K562 (cell line): ENCODE data around the gene ESPN. TPM values are rescaled to one million over a fixed set of nuclear protein-coding genes. Genes with fewer than 3 reads are reported as not detected.
"Not testable (repeated sequence)": the region's sequence is repeated elsewhere in the genome, so short reads cannot be mapped to it uniquely, and the experiment has no call there.

Source experiments
- ATAC-seq: fragments of 200-7000 bp; cut with Tn5 transposase; 3 replicates; pipeline ENCODE4 v1.9.1; 2020; ENCODE audit warnings: moderate library complexity
- BruUV-seq: library from RNA; stranded (reverse); fragments of 400-500 nt; replicated peaks from 2 replicates; lab custom pipeline; 2021; lab: Mats Ljungman, UMichigan
- CTCF ChIA-PET: fragments of 300-600 bp; formaldehyde crosslinking; extraction: SDS; loops from one replicate; lab custom pipeline; 2021; ENCODE audit warnings: low intra/inter-chr PET ratio; lab: Yijun Ruan, JAX
- POLR2A ChIA-PET: fragments of 300-600, 350-650 bp; sonication (Branson Sonifier 250); formaldehyde crosslinking; extraction: SDS; loops from one replicate; lab custom pipeline; 2021; ENCODE audit warnings: antibody characterized with exemption, inconsistent platforms; lab: Yijun Ruan, JAX
- DNase-seq, 4 experiments: peaks; one replicate each; pipeline versions ENCODE4 v3.0.0 to v3.0.0-alpha.2; 2011 to 2018; ENCODE audit warnings: low spot score in 3 of 4, mixed read lengths in 3 of 4; ENCODE audit errors: extremely low read depth in 1 of 4
- FAIRE-seq: peaks from 2 replicates; lab custom pipeline; 2011; peaks lifted over from hg19 to GRCh38; lab: Jason Lieb, UNC
- H2AFZ ChIP-seq: 2 replicates; pipeline ENCODE4 v1.6.0; 2011; ENCODE audit warnings: low read depth, low read length, control low read depth, inconsistent platforms
- H3K27ac ChIP-seq: fragments of 200-600 bp; 3 replicates; pipeline ENCODE4 v1.8.0; 2011; ENCODE audit warnings: low read depth, mild to moderate bottlenecking, control low read depth, inconsistent platforms, low read length, moderate library complexity, mixed read lengths; ENCODE audit errors: extremely low read depth
- H3K27me3 ChIP-seq, 2 experiments: fragments of 300-600 bp in 1 of 2; 2 replicates in 1 of 2; 3 replicates in 1 of 2; pipeline versions ENCODE4 v1.6.0 to v1.8.0; 2011; ENCODE audit warnings: inconsistent platforms in 2 of 2, low read length in 2 of 2, mild to moderate bottlenecking in 1 of 2, mixed read lengths in 1 of 2, moderate library complexity in 1 of 2; ENCODE audit not compliant: control insufficient read depth in 2 of 2, insufficient read depth in 2 of 2
- H3K36me3 ChIP-seq: fragments of 300-600 bp; 3 replicates; pipeline ENCODE4 v1.8.0; 2011; ENCODE audit warnings: mild to moderate bottlenecking, low read length, inconsistent platforms; ENCODE audit not compliant: control insufficient read depth, insufficient read depth
- H3K4me1 ChIP-seq, 2 experiments: fragments of 200-600 bp in 1 of 2; replicated peaks in 1 of 2; 2 replicates in 1 of 2; 3 replicates in 1 of 2; pipeline versions ENCODE4 v1.5.1 to v1.8.0; 2011; ENCODE audit warnings: inconsistent platforms in 2 of 2, low read length in 2 of 2, mild to moderate bottlenecking in 1 of 2, mixed read lengths in 1 of 2, moderate library complexity in 1 of 2; ENCODE audit not compliant: control insufficient read depth in 2 of 2, insufficient read depth in 2 of 2
- H3K4me2 ChIP-seq: 2 replicates; pipeline ENCODE4 v1.6.1; 2011; ENCODE audit warnings: low read length, control low read depth, inconsistent platforms, mixed read lengths; ENCODE audit not compliant: insufficient read depth
- H3K4me3 ChIP-seq: fragments of 200-600 bp; sonication (generic), shearing (Covaris generic); 2 replicates; pipeline ENCODE4 v1.5.1; 2016; ENCODE audit warnings: control low read depth, inconsistent platforms
- H3K79me2 ChIP-seq: fragments of 200-600 bp; 3 replicates; pipeline ENCODE4 v1.8.0; 2011; ENCODE audit warnings: low read length, inconsistent platforms; ENCODE audit not compliant: control insufficient read depth, insufficient read depth
- H3K9ac ChIP-seq, 2 experiments: 2 replicates each; pipeline versions ENCODE4 v1.6.0 to v1.6.1; 2011; ENCODE audit warnings: low read depth in 2 of 2, low read length in 2 of 2, control low read depth in 1 of 2, inconsistent platforms in 1 of 2, mild to moderate bottlenecking in 1 of 2, mixed read lengths in 1 of 2; ENCODE audit not compliant: insufficient read depth in 1 of 2
- H3K9me1 ChIP-seq: one replicate; pipeline ENCODE4 v1.6.0; 2011; ENCODE audit warnings: inconsistent platforms, mild to moderate bottlenecking, low read length, moderate library complexity; ENCODE audit not compliant: control insufficient read depth, insufficient read depth
- H3K9me3 ChIP-seq: replicated peaks from 2 replicates; pipeline ENCODE4 v1.5.1; 2011; ENCODE audit warnings: low read depth, low read length, inconsistent platforms; ENCODE audit not compliant: control insufficient read depth, insufficient read depth
- H4K20me1 ChIP-seq: replicated peaks from 2 replicates; pipeline ENCODE4 v1.6.1; 2011; ENCODE audit warnings: low read length, inconsistent platforms, mixed read lengths; ENCODE audit not compliant: control insufficient read depth, insufficient read depth
- CREB1 ChIP-seq, 2 experiments: sonication (generic) in 1 of 2; formaldehyde crosslinking in 1 of 2; IDR thresholded peaks; 2 replicates each; pipeline versions ENCODE4 v1.6.1 to v1.8.0; 2012 to 2022; ENCODE audit warnings: inconsistent platforms in 1 of 2, mild to moderate bottlenecking in 1 of 2, missing genetic modification reagents in 1 of 2, moderate library complexity in 1 of 2
- NFIC ChIP-seq: fragments of 450-650 bp; IDR thresholded peaks from 2 replicates; pipeline ENCODE4 v1.6.1; 2017; ENCODE audit warnings: mild to moderate bottlenecking, inconsistent platforms
- WGBS: fragments of 100-300 bp; shearing (Covaris generic); methylation state at CpG from one replicate; pipeline ENCODE4 v1.1.6; 2016; ENCODE audit warnings: low coverage, mixed read lengths; ENCODE audit not compliant: insufficient coverage; ENCODE audit errors: missing lambda C conversion rate; 5-methylcytosine and 5-hydroxymethylcytosine counted together
- in situ Hi-C: fragments of 300-500 bp; cut with MboI; formaldehyde crosslinking; loops from 4 replicates; pipeline ENCODE4 v1.15.0; 2018; ENCODE audit warnings: inconsistent platforms, mixed read lengths
- intact Hi-C: fragments of 100-400 bp; cut with micrococcal nuclease; formaldehyde crosslinking; loops from 2 replicates; pipeline ENCODE4 v1.14.2; 2022
- polyA plus RNA-seq, 8 experiments: library from polyadenylated mRNA; depleted of rRNA in 4 of 8; stranded (reverse) in 5 of 8; unstranded in 3 of 8; fragments of >200 nt; fragmentation: Nextera tagmentation in 2 of 8; fragmentation: Illumina TruSeq in 1 of 8; extraction: Ambion mirVana in 2 of 8; extraction: Trizol in 1 of 8; gene quantifications; 2 replicates each; pipeline versions ENCODE4 v1.2.1 to v1.2.3, GENCODE V29; 2011 to 2014; ENCODE audit warnings: inconsistent platforms in 1 of 8, missing spikeins in 1 of 8
- total RNA-seq, 7 experiments: library from RNA; depleted of rRNA in 6 of 7; stranded (reverse); fragments of >200 nt in 6 of 7; fragmentation: Illumina TruSeq in 2 of 7; extraction: Trizol in 2 of 7; gene quantifications; 2 replicates each; pipeline versions ENCODE4 v1.2.1 to v1.2.3, GENCODE V29; 2011 to 2021; ENCODE audit warnings: low replicate concordance in 1 of 7

Gene ESPN
- total and polyA plus RNA-seq, 9 of the 15 experiments (the other 6 are each of a cell fraction or from before 2014, with no cell fraction given): 0.07 to 1.2 (median 0.45) TPM; not detected in 3

DNA sequence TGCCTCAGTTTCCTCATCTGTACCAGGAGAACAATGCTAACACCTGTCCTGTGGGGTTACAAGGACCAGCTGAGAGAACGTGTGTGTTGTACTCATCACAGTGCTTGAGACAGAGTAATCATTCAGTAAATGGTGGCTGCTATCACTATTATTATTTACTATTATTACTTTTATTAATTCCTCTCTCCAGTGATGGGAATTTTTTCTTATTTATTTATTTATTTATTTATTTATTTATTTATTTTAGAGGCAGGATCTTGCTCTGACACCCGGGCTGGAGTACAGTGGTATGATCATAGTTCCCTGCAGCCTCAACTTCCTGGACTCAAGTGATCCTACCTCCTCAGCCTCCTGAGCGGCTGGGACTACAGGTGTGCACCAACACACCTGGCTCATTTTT is 11.7 kb downstream of the ESPN start:
- not testable (repeated sequence) for FAIRE-seq

DNA sequence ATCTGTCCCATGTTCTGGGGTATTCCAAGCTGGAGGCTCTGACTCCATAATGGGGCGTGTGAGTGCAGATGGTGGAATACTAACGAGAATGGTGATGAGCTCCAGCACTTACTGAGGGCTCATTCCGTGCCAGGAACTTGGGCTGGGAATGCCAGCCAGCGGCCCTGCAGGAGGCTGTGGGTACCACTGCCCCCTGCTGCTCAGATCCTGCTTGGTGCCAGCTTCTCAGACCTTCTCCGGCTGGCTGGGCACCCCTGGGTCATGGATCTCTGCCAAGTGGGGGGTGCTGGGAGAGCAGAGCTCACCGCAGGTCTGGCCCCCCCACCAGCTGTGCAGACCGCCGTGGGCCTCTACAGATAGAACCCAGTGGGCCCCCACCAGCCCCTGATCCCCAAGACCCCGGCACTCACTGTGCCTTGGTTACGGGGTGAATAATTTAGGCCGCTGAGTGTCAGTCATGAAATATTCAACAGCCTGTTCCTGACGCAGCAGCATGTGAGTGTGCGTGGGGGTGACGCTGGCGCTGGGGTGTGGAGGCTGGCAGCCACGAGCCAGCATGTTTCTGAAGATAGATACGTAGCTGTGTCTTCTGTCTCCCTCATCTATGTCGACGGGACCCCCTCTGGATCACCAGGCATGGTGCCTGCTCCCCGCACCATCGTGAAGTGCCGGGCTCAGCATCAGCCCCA is 12.6 kb downstream of the ESPN start:
- FAIRE-seq; in situ Hi-C loops; H3K4me2 ChIP-seq; H3K4me3 ChIP-seq; H3K36me3 ChIP-seq; ATAC-seq; DNase-seq; BruUV-seq; H3K9me3 ChIP-seq; H3K9me1 ChIP-seq; H3K27ac ChIP-seq; H2AFZ ChIP-seq; H3K79me2 ChIP-seq; TF ChIP-seq CREB1 (IDR thresholded peaks at IDR 0.05): not testable (repeated sequence)
- H3K27me3 ChIP-seq: peaks cover 6 to 47% of the 10 kb centered on the region in 2 experiments; a peak in 4 of 5 replicates
- H3K9ac ChIP-seq: peak overlapping the region in 1 of 2 experiments; percentile 56; a peak in 2 of 4 replicates
- H3K4me1 ChIP-seq: peaks cover 0 to 24% of the 10 kb centered on the region in 2 experiments; a peak in 2 of 5 replicates
- WGBS: 11% methylated on average over 22 of the region's 22 CpGs
- TF ChIP-seq CREB1 (CRISPR knock-in tag; IDR thresholded peaks at IDR 0.05) (0 out of 2 replicates have a peak, but pooled peaks have one; percentile 39), NFIC (peak; percentile 8; the same call in 1 of the 2 replicates)
- POLR2A ChIA-PET: interaction anchor here (0.9 to 1.9 kb wide), 2 partner anchors 11 to 84 kb away, joined by 3 to 7 read pairs; no protein-coding TSS in a partner anchor
- CTCF ChIA-PET: interaction anchor here (1.1 to 1.8 kb wide), 4 partner anchors 12 to 89 kb away, joined by 3 to 19 read pairs (median 7); partner anchors contain the start of gene ESPN
- intact Hi-C loops: loop anchor here (5.0 kb wide), 1 partner anchor 35 kb away; no protein-coding TSS in a partner anchor
- peaks cover 26% of the 10 kb centered on the region for H4K20me1 ChIP-seq

More for the DNA sequence above, 11.7 kb downstream of the ESPN start:
- peaks cover 26% of the 10 kb centered on the region for H4K20me1 ChIP-seq
- intact Hi-C loops: loop anchor here (5.0 kb wide), 1 partner anchor 34 kb away; no protein-coding TSS in a partner anchor
- H3K27ac ChIP-seq, H3K79me2 ChIP-seq, DNase-seq, H3K9ac ChIP-seq, H3K36me3 ChIP-seq, in situ Hi-C loops, H3K4me2 ChIP-seq, H3K4me3 ChIP-seq, H3K9me1 ChIP-seq, H2AFZ ChIP-seq, H3K9me3 ChIP-seq, BruUV-seq, ATAC-seq: not testable (repeated sequence)
- 0% methylated on average over 3 of the region's 3 CpGs for WGBS
- ChIA-PET POLR2A (interaction anchor here (1.9 kb wide), 1 partner anchor 10 kb away, joined by 7 read pairs; no protein-coding TSS in a partner anchor), CTCF (interaction anchor here (1.8 kb wide), 1 partner anchor 11 kb away, joined by 5 read pairs; the partner anchor contains the start of gene ESPN)
- H3K4me1 ChIP-seq: peaks cover 0 to 25% of the 10 kb centered on the region in 2 experiments; a peak in 2 of 5 replicates
- H3K27me3 ChIP-seq: peaks cover 6 to 39% of the 10 kb centered on the region in 2 experiments; a peak in 3 of 5 replicates
